Neuronal stem cell (in vitro differentiated cells): ENCODE results near the gene CCDC85B.

Experiments
- DNase-seq: peaks from one replicate; pipeline ENCODE4 v3.0.0-alpha.2; 2013; ENCODE audit warnings: low spot score
- H2AFZ ChIP-seq: one replicate; pipeline ENCODE4 v1.6.1; 2013; ENCODE audit warnings: mild to moderate bottlenecking, low read length, inconsistent platforms
- H2AK5ac ChIP-seq: 2 replicates; pipeline ENCODE4 v1.6.1; 2013; ENCODE audit warnings: low read depth, mild to moderate bottlenecking, inconsistent platforms, low read length, moderate library complexity, mixed read lengths
- H2BK120ac ChIP-seq: 2 replicates; pipeline ENCODE4 v1.6.1; 2013; ENCODE audit warnings: low read depth, mild to moderate bottlenecking, inconsistent platforms, low read length, moderate library complexity, mixed read lengths
- H2BK12ac ChIP-seq: one replicate; pipeline ENCODE4 v1.6.1; 2013; ENCODE audit warnings: low read length, inconsistent platforms
- H2BK15ac ChIP-seq: 2 replicates; pipeline ENCODE4 v1.6.1; 2013; ENCODE audit warnings: mild to moderate bottlenecking, low read length, inconsistent platforms, mixed read lengths
- H2BK5ac ChIP-seq: one replicate; pipeline ENCODE4 v1.6.1; 2013; ENCODE audit warnings: inconsistent platforms, mild to moderate bottlenecking, low read length, moderate library complexity
- H3K14ac ChIP-seq: one replicate; pipeline ENCODE4 v1.6.1; 2013; ENCODE audit warnings: low read length, inconsistent platforms
- H3K18ac ChIP-seq: 2 replicates; pipeline ENCODE4 v1.6.1; 2013; ENCODE audit warnings: low read length, inconsistent platforms
- H3K23ac ChIP-seq: 2 replicates; pipeline ENCODE4 v1.6.1; 2013; ENCODE audit warnings: low read depth, mild to moderate bottlenecking, mixed read lengths, low read length, inconsistent platforms; ENCODE audit not compliant: poor library complexity
- H3K27ac ChIP-seq: replicated peaks from 3 replicates; pipeline ENCODE4 v1.5.1; 2013; ENCODE audit warnings: low read length, inconsistent platforms
- H3K27me3 ChIP-seq, 3 experiments: 2 replicates each; pipeline ENCODE4 v1.6.1; 2013; ENCODE audit warnings: low read length in 3 of 3, mild to moderate bottlenecking in 2 of 3, inconsistent platforms in 1 of 3, low read depth in 1 of 3, mixed read lengths in 1 of 3, moderate library complexity in 1 of 3; ENCODE audit not compliant: control insufficient read depth in 3 of 3, insufficient read depth in 3 of 3
- H3K36me3 ChIP-seq, 2 donors: replicated peaks in 1 of 2; 2 replicates each; pipeline ENCODE4 v1.6.1; 2013; ENCODE audit warnings: low read length in 2 of 2; ENCODE audit not compliant: control insufficient read depth in 2 of 2, insufficient read depth in 2 of 2
- H3K4ac ChIP-seq: 2 replicates; pipeline ENCODE4 v1.6.1; 2013; ENCODE audit warnings: inconsistent platforms, mild to moderate bottlenecking, low read length, moderate library complexity
- H3K4me1 ChIP-seq, 2 donors: 1 replicate in 1 of 2; 2 replicates in 1 of 2; pipeline ENCODE4 v1.6.1; 2013; ENCODE audit warnings: low read length in 2 of 2, low read depth in 1 of 2; ENCODE audit not compliant: control insufficient read depth in 2 of 2, insufficient read depth in 1 of 2
- H3K4me2 ChIP-seq: one replicate; pipeline ENCODE4 v1.6.1; 2013; ENCODE audit warnings: mild to moderate bottlenecking, low read length, inconsistent platforms; ENCODE audit not compliant: insufficient read depth, poor library complexity, severe bottlenecking
- H3K4me3 ChIP-seq, 2 donors: 2 replicates each; pipeline ENCODE4 v1.5.1; 2013; ENCODE audit warnings: low read length in 2 of 2, mild to moderate bottlenecking in 2 of 2, inconsistent platforms in 1 of 2, moderate library complexity in 1 of 2
- H3K79me1 ChIP-seq: one replicate; pipeline ENCODE4 v1.6.1; 2013; ENCODE audit warnings: low read depth, mild to moderate bottlenecking, inconsistent platforms, low read length, moderate library complexity
- H3K9ac ChIP-seq: one replicate; pipeline ENCODE4 v1.6.1; 2013; ENCODE audit warnings: mild to moderate bottlenecking, low read depth, low read length, inconsistent platforms; ENCODE audit not compliant: poor library complexity
- H3K9me3 ChIP-seq, 2 donors: replicated peaks in 1 of 2; 2 replicates each; pipeline versions ENCODE3 to v1.6.1; 2013; ENCODE audit warnings: low read length in 2 of 2, mild to moderate bottlenecking in 2 of 2, inconsistent platforms in 1 of 2, low read depth in 1 of 2, mixed read lengths in 1 of 2, moderate library complexity in 1 of 2; ENCODE audit not compliant: control insufficient read depth in 2 of 2, insufficient read depth in 1 of 2
- H4K8ac ChIP-seq: one replicate; pipeline ENCODE4 v1.6.1; 2013; ENCODE audit warnings: low read depth, mild to moderate bottlenecking, inconsistent platforms, low read length, moderate library complexity
- H4K91ac ChIP-seq: one replicate; pipeline ENCODE4 v1.6.1; 2013; ENCODE audit warnings: low read length, low read depth, mild to moderate bottlenecking, inconsistent platforms; ENCODE audit not compliant: poor library complexity
- WGBS, 2 donors: extraction: QIAGEN DNeasy Blood & Tissue Kit; methylation state at CpG; one replicate each; pipeline ENCODE4 v1.1.7; 2013; ENCODE audit warnings: missing lambda C conversion rate in 2 of 2, mixed read lengths in 1 of 2; ENCODE audit not compliant: insufficient read length in 2 of 2, insufficient replicate concordance in 1 of 2; ENCODE audit errors: extremely low coverage in 2 of 2; 5-methylcytosine and 5-hydroxymethylcytosine counted together

The CCDC85B gene

GRCh38 chr11:65921876-65922275, 31.4 kb downstream of the CCDC85B start:
- Histone ChIP-seq H3K27me3 (no peaks in the 10 kb centered on the region), H3K4me1 (peaks cover 16 to 17% of the 10 kb centered on the region in 2 donors), H3K79me1 (peaks cover 22% of the 10 kb centered on the region), H2AK5ac (peak overlapping the region; percentile 46), H3K23ac (no peak overlapping the region), H2BK15ac (no peak overlapping the region), H3K36me3 (peaks cover 21 to 43% of the 10 kb centered on the region in 2 donors), H2BK5ac (no peak overlapping the region), H3K4me3 (no peak overlapping the region), H4K8ac (no peak overlapping the region), H2BK120ac (no peak overlapping the region), H2BK12ac (no peak overlapping the region), H2AFZ (no peak overlapping the region), H3K4ac (no peak overlapping the region), H4K91ac (no peak overlapping the region), H3K18ac (no peak overlapping the region), H3K9ac (no peak overlapping the region), H3K27ac (no peak overlapping the region), H3K4me2 (no peak overlapping the region), H3K14ac (no peak overlapping the region), H3K9me3 (no peaks in the 10 kb centered on the region)
- WGBS, 2 donors, result no CpG with 5 or more reads among the region's 10 CpGs
- DNase-seq, result no peak

- no peak for DNase-seq
- no peak overlapping the region for H2BK12ac ChIP-seq
- H3K9ac ChIP-seq, result no peak overlapping the region
These were observed 32.1 kb downstream of the CCDC85B start for GRCh38 chr11:65922565-65922964.

GRCh38 chr11:65925397-65925796, 34.9 kb downstream of the CCDC85B start:
- H3K36me3 ChIP-seq, result peaks cover 14 to 31% of the 10 kb centered on the region in 2 donors
- H2AFZ ChIP-seq, result no peak overlapping the region
- H3K9ac ChIP-seq, result no peak overlapping the region
- no peak overlapping the region for H4K91ac ChIP-seq
- H2BK5ac ChIP-seq, result no peak overlapping the region
- H3K9me3 ChIP-seq, result no peaks in the 10 kb centered on the region
- H3K18ac ChIP-seq, result no peak overlapping the region
- no peak overlapping the region for H3K4me2 ChIP-seq
- no peak overlapping the region for H3K14ac ChIP-seq
- H2BK15ac ChIP-seq, result no peak overlapping the region
- H3K79me1 ChIP-seq, result peaks cover 5% of the 10 kb centered on the region
- WGBS, 2 donors, result no CpG with 5 or more reads among the region's 2 CpGs
- H3K4ac ChIP-seq, result no peak overlapping the region
- H2AK5ac ChIP-seq, result no peak overlapping the region
- H3K4me3 ChIP-seq, result peak overlapping the region in 1 of 2 donors; percentile 64
- H3K27ac ChIP-seq, result no peak overlapping the region
- no peak overlapping the region for H3K23ac ChIP-seq
- no peak overlapping the region for H2BK120ac ChIP-seq
- H3K4me1 ChIP-seq, result peaks cover 3 to 9% of the 10 kb centered on the region in 2 donors
- no peaks in the 10 kb centered on the region for H3K27me3 ChIP-seq
- no peak overlapping the region for H4K8ac ChIP-seq
- no peak overlapping the region for H2BK12ac ChIP-seq
- DNase-seq, result no peak

More at GRCh38 chr11:65922565-65922964, 32.1 kb downstream of the CCDC85B start:
- Histone ChIP-seq H3K14ac (no peak overlapping the region), H3K4me3 (no peak overlapping the region), H3K36me3 (peaks cover 14 to 36% of the 10 kb centered on the region in 2 donors), H3K79me1 (peaks cover 21% of the 10 kb centered on the region), H3K9me3 (no peaks in the 10 kb centered on the region), H3K4ac (no peak overlapping the region), H3K18ac (no peak overlapping the region), H2AFZ (no peak overlapping the region), H3K27me3 (no peaks in the 10 kb centered on the region), H4K8ac (no peak overlapping the region), H3K4me1 (peaks cover 15 to 16% of the 10 kb centered on the region in 2 donors), H2BK15ac (no peak overlapping the region), H3K27ac (no peak overlapping the region), H2BK5ac (no peak overlapping the region), H4K91ac (no peak overlapping the region), H3K23ac (no peak overlapping the region), H2BK120ac (no peak overlapping the region), H3K4me2 (no peak overlapping the region), H2AK5ac (no peak overlapping the region)
- no CpG with 5 or more reads among the region's 3 CpGs for WGBS, 2 donors

GRCh38 chr11:65927904-65928397, 37.5 kb downstream of the CCDC85B start:
- Histone ChIP-seq H3K4me3 (no peak overlapping the region), H3K36me3 (peaks cover 3 to 10% of the 10 kb centered on the region in 2 donors), H4K8ac (no peak overlapping the region), H3K14ac (no peak overlapping the region), H2AFZ (peak overlapping the region; percentile 20), H3K9ac (no peak overlapping the region), H4K91ac (no peak overlapping the region), H3K23ac (no peak overlapping the region), H3K4me2 (no peak overlapping the region), H3K79me1 (no peaks in the 10 kb centered on the region), H3K18ac (no peak overlapping the region), H2BK12ac (no peak overlapping the region), H3K4ac (no peak overlapping the region), H3K9me3 (no peaks in the 10 kb centered on the region), H2BK5ac (no peak overlapping the region), H2BK120ac (no peak overlapping the region), H3K4me1 (peaks cover 0 to 11% of the 10 kb centered on the region in 2 donors), H3K27ac (peak overlapping the region; percentile 22), H2AK5ac (peak overlapping the region; percentile 79), H3K27me3 (no peaks in the 10 kb centered on the region), H2BK15ac (no peak overlapping the region)
- no CpG with 5 or more reads among the region's 9 CpGs for WGBS, 2 donors
- DNase-seq, result no peak
